Measurements from ENCODE around the gene RBM4. TPM values are rescaled to one million over a fixed set of nuclear protein-coding genes. Genes with fewer than 3 reads are reported as not detected.

RBM4 gene
- total and polyA plus RNA-seq, 12 donors, result 70.0 to 243 (median 138) TPM

GRCh38 chr11:66693356-66694055 lies 55.0 kb downstream of the RBM4 start:
- H3K9me3 ChIP-seq (replicated peaks in 1 of 3), result no peaks in the 10 kb centered on the region
- peak overlapping the region in 2 of 5 donors; percentile 35 to 47 for H3K27ac ChIP-seq
- peaks cover 3 to 10% of the 10 kb centered on the region in 2 donors for H3K4me1 ChIP-seq (replicated peaks in 1 of 2)
- intact Hi-C loops (cut with DNase I), result loop anchor here (2.0 to 10.0 kb wide), 4 partner anchors 124 to 281 kb away; partner anchors contain the start of gene C11orf86 (in 1 of the 2)
- 89 to 92% (median 91%) methylated on average over 15 of the region's 15 CpGs for WGBS, 4 donors
- H3K4me3 ChIP-seq, result no peak overlapping the region
- no peak for TF ChIP-seq POLR2A (IDR thresholded peaks at IDR 0.05)
- no peak for TF ChIP-seq CTCF (IDR thresholded peaks at IDR 0.05)
- H3K27me3 ChIP-seq, result no peaks in the 10 kb centered on the region
- peaks cover 0 to 8% of the 10 kb centered on the region in 2 donors for H3K36me3 ChIP-seq (replicated peaks in 1 of 2)
- DNase-seq, result no peak

- Histone ChIP-seq H3K27me3 (no peaks in the 10 kb centered on the region), H3K4me1 (replicated peaks in 1 of 2) (peaks cover 3 to 10% of the 10 kb centered on the region in 2 donors), H3K36me3 (replicated peaks in 1 of 2) (peaks cover 0 to 13% of the 10 kb centered on the region in 2 donors), H3K4me3 (no peak overlapping the region), H3K9me3 (replicated peaks in 1 of 3) (no peaks in the 10 kb centered on the region), H3K27ac (peak overlapping the region in 3 of 5 donors; percentile 10 to 47 (median 35))
- no peak for TF ChIP-seq POLR2A (IDR thresholded peaks at IDR 0.05)
- TF ChIP-seq CTCF (IDR thresholded peaks at IDR 0.05), result no peak
- intact Hi-C loops (cut with DNase I), result loop anchor here (2.0 to 10.0 kb wide), 4 partner anchors 123 to 281 kb away; partner anchors contain the start of gene C11orf86 (in 1 of the 2)
- WGBS, 4 donors, result 45 to 54% (median 50%) methylated on average over 8 to 13 of the region's 13 CpGs
- DNase-seq, result peak; percentile 69 to 90 (median 84)
Observed at GRCh38 chr11:66694056-66694410, 55.5 kb downstream of the RBM4 start.

- peak; percentile 91 to 98 (median 97) for DNase-seq
- peaks cover 0 to 19% of the 10 kb centered on the region in 2 donors for H3K36me3 ChIP-seq (replicated peaks in 1 of 2)
- 12 to 24% (median 16%) methylated on average over 4 to 6 of the region's 6 CpGs for WGBS, 4 donors
- peak overlapping the region in 2 of 5 donors; percentile 4 to 47 for H3K27ac ChIP-seq
- intact Hi-C loops (cut with DNase I), result loop anchor here (2.0 to 10.0 kb wide), 4 partner anchors 123 to 280 kb away; partner anchors contain the start of gene C11orf86 (in 1 of the 2)
- no peak overlapping the region for H3K4me3 ChIP-seq
- H3K9me3 ChIP-seq (replicated peaks in 1 of 3), result no peaks in the 10 kb centered on the region
- H3K4me1 ChIP-seq (replicated peaks in 1 of 2), result peaks cover 3 to 10% of the 10 kb centered on the region in 2 donors
- TF ChIP-seq CTCF (IDR thresholded peaks at IDR 0.05), result peak; percentile 87 to 99 (median 98)
- no peak for TF ChIP-seq POLR2A (IDR thresholded peaks at IDR 0.05)
- no peaks in the 10 kb centered on the region for H3K27me3 ChIP-seq
Observed at GRCh38 chr11:66694732-66695207, 56.3 kb downstream of the RBM4 start.

Small RNAs within 50 kb of the gene (small RNA-seq; reads per million reads assigned to genes)
- 0 to 0.12 reads per million in 2 donors for gene RNU4-39P

Other genes with a start within 250 kb of the RBM4 start
- under 1 TPM in 3 of 9 donors, not detected in 6; 0.06 to 0.55 (median 0.47) TPM for gene NPAS4, start 217.7 kb upstream of the RBM4 start, total RNA-seq
- under 1 TPM; 0.24 to 0.72 (median 0.26) TPM for gene NPAS4, start 217.7 kb upstream of the RBM4 start, polyA plus RNA-seq
- gene MRPL11, start 199.9 kb upstream of the RBM4 start, total RNA-seq, result 10 to 100 TPM; 27.7 to 53.8 (median 33.9) TPM
- 10 to 100 TPM; 22.3 to 40.6 (median 27.3) TPM for gene MRPL11, start 199.9 kb upstream of the RBM4 start, polyA plus RNA-seq
- 10 to 100 TPM in 8 of 9 donors, 1 to 10 TPM in 1; 10.0 to 34.3 (median 21.1) TPM for gene PELI3, start 171.8 kb upstream of the RBM4 start, total RNA-seq
- 10 to 100 TPM in 2 of 3 donors, 1 to 10 TPM in 1; 6.4 to 24.5 (median 13.0) TPM for gene PELI3, start 171.8 kb upstream of the RBM4 start, polyA plus RNA-seq
- gene DPP3, start 158.3 kb upstream of the RBM4 start, total RNA-seq, result 10 to 100 TPM; 25.5 to 70.9 (median 43.3) TPM
- 10 to 100 TPM; 23.6 to 27.2 (median 24.3) TPM for gene DPP3, start 158.3 kb upstream of the RBM4 start, polyA plus RNA-seq
- 100 to 1,000 TPM in 2 of 9 donors, 10 to 100 TPM in 7; 27.7 to 132 (median 56.8) TPM for gene BBS1, start 128.1 kb upstream of the RBM4 start, total RNA-seq
- 10 to 100 TPM; 24.1 to 39.5 (median 26.7) TPM for gene BBS1, start 128.1 kb upstream of the RBM4 start, polyA plus RNA-seq
- 10 to 100 TPM in 8 of 9 donors, 1 to 10 TPM in 1; 9.4 to 34.7 (median 21.7) TPM for gene ZDHHC24, start 92.7 kb upstream of the RBM4 start, total RNA-seq
- 10 to 100 TPM in 1 of 3 donors, 1 to 10 TPM in 2; 8.6 to 12.8 (median 9.7) TPM for gene ZDHHC24, start 92.7 kb upstream of the RBM4 start, polyA plus RNA-seq
- under 1 TPM in 2 of 9 donors, not detected in 7; 0.06 to 0.26 TPM for gene ACTN3, start 91.8 kb upstream of the RBM4 start, total RNA-seq
- gene ACTN3, start 91.8 kb upstream of the RBM4 start, polyA plus RNA-seq, result under 1 TPM; 0.09 to 0.16 (median 0.13) TPM
- 100 to 1,000 TPM in 8 of 9 donors, 10 to 100 TPM in 1; 57.4 to 264 (median 181) TPM for gene CTSF, start 70.1 kb upstream of the RBM4 start, total RNA-seq
- gene CTSF, start 70.1 kb upstream of the RBM4 start, polyA plus RNA-seq, result 10 to 100 TPM; 37.0 to 54.6 (median 44.4) TPM
- under 1 TPM; 0.30 to 0.84 (median 0.50) TPM for gene CCDC87, start 45.6 kb upstream of the RBM4 start, total RNA-seq
- under 1 TPM; 0.13 to 0.90 (median 0.24) TPM for gene CCDC87, start 45.6 kb upstream of the RBM4 start, polyA plus RNA-seq
- 10 to 100 TPM; 21.9 to 83.5 (median 43.8) TPM for gene CCS, start 45.5 kb upstream of the RBM4 start, total RNA-seq
- gene CCS, start 45.5 kb upstream of the RBM4 start, polyA plus RNA-seq, result 100 to 1,000 TPM in 2 of 3 donors, 10 to 100 TPM in 1; 22.7 to 204 (median 188) TPM
- gene RBM14, start 22.1 kb upstream of the RBM4 start, total RNA-seq, result 100 to 1,000 TPM in 1 of 9 donors, 10 to 100 TPM in 8; 32.3 to 106 (median 44.1) TPM
- 10 to 100 TPM; 29.1 to 96.7 (median 39.1) TPM for gene RBM14, start 22.1 kb upstream of the RBM4 start, polyA plus RNA-seq
- gene RBM4B, start 39.2 kb downstream of the RBM4 start, total RNA-seq, result 10 to 100 TPM in 8 of 9 donors, 1 to 10 TPM in 1; 9.9 to 40.3 (median 18.9) TPM
- 10 to 100 TPM; 20.9 to 29.8 (median 23.3) TPM for gene RBM4B, start 39.2 kb downstream of the RBM4 start, polyA plus RNA-seq
- 10 to 100 TPM in 8 of 9 donors, 1 to 10 TPM in 1; 7.2 to 81.8 (median 63.7) TPM for gene SPTBN2, start 90.5 kb downstream of the RBM4 start, total RNA-seq
- 10 to 100 TPM; 19.7 to 78.9 (median 28.5) TPM for gene SPTBN2, start 90.5 kb downstream of the RBM4 start, polyA plus RNA-seq
- gene RCE1, start 204.7 kb downstream of the RBM4 start, total RNA-seq, result 10 to 100 TPM; 12.5 to 24.8 (median 19.2) TPM
- 10 to 100 TPM in 2 of 3 donors, 1 to 10 TPM in 1; 5.2 to 19.5 (median 16.5) TPM for gene RCE1, start 204.7 kb downstream of the RBM4 start, polyA plus RNA-seq
- gene LRFN4, start 218.4 kb downstream of the RBM4 start, total RNA-seq, result 10 to 100 TPM in 7 of 9 donors, 1 to 10 TPM in 2; 3.8 to 25.6 (median 15.5) TPM
- 10 to 100 TPM in 2 of 3 donors, under 1 TPM in 1; 0.24 to 74.3 (median 17.1) TPM for gene LRFN4, start 218.4 kb downstream of the RBM4 start, polyA plus RNA-seq

Data from adrenal gland (tissue), 12 donors.